Myocyte (in vitro differentiated cells): ENCODE measurements around the gene CTNNA2. TPM values are rescaled to one million over a fixed set of nuclear protein-coding genes. Genes with fewer than 3 reads are reported as not detected.

ENCODE experiments used
- DNase-seq: peaks from one replicate; pipeline ENCODE4 v3.0.0-alpha.2; 2012; ENCODE audit warnings: low read depth
- total RNA-seq: library from RNA; depleted of rRNA; stranded (reverse); fragments of >200 nt; gene quantifications from 2 replicates; pipeline ENCODE4 v1.2.3, GENCODE V29; 2014

Gene CTNNA2
- total RNA-seq, 1 donor from 2014 or later = 2.7 TPM

DNA sequence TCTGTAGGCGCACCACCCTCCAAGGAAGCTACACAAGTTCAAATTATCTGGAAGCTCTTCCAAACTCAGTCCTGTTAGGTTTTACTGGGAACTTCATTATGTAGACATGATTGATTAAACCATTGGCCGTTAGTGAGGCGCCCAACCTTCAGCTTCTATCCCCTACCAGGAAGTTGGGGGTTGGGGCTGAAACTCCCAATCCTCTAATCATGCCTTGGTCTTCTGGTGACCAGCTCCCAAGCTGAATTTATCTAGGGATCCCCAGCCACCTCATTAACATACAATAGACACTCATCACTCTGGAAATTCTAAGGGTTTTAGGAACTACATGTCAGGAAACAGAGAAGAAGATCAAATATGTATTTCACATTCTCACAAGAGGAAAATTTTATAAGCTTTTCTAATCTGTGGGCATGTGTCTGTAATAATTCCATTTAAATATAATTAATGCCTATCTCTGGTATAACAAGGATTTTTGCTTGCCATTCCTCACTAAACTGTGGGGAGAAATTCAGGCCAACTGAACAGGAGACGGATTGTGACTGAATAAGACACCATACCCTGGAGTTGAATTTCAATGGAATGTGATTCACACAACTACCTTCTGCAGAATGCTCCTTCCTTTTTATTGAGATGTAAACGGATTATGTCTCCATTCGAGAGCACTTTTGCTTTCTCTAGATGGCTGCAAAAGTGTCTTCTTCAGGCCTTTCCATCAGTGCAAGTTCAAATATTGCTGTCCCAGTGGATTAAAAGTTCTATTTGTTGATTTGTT, 463.1 kb downstream of the CTNNA2 start:
- DNase-seq = no peak

DNA sequence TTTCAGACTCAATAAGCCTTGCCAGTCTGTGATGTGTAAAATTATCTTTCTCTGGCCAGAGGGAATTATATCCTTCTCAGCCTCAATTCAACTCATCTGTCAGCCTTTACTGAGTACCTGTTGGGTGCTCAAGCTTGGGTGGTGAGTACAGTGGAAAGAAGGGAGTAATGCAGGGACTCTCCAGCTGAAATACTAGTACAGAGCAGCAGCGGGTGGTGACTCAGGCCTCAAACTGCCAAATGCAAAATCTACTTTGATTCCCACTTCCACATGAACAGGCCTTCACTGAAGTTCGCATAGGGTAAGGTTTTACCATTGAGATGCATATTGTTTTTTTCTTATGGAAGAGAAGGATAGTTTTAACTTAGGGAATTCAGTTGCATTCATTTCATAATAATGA, 464.9 kb downstream of the CTNNA2 start:
- DNase-seq = no peak

DNA sequence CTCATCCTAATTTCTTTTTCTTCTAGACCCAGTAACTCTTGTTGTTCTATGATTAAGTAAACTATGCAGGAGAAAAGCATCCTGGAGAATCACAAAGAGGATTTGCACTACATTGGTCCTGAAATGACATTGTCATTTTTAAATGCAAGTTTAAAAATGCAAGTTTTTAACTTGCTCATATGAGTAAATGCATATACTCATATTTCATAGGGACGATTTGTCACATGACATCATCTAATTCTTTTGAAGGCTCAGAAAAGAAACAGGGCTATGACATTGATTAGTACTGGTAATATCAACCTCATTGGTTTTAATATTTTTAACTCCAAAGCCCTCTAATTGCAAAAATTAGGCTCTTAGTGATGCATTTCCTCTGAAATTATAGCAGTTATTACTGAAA, 467.3 kb downstream of the CTNNA2 start:
- DNase-seq = no peak

DNA sequence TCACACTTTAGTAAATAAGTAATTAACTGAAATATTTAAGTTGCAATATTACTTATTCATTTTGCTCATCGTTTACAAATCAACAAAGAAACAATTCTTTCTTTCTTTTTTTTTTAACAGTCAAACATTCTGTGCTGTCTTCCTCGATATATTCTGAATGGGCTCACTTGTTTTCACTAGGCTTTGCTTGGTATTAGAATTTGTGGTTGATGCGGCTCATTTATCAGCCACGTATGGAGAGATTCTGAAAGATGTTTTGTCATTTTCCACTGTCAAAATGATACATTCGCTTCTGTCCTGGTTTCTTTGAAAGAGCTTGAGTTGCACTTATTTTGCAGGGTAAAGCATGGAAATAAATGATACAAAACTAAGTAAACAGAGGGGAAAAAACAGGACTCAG, 468.0 kb downstream of the CTNNA2 start:
- DNase-seq = no peak

DNA sequence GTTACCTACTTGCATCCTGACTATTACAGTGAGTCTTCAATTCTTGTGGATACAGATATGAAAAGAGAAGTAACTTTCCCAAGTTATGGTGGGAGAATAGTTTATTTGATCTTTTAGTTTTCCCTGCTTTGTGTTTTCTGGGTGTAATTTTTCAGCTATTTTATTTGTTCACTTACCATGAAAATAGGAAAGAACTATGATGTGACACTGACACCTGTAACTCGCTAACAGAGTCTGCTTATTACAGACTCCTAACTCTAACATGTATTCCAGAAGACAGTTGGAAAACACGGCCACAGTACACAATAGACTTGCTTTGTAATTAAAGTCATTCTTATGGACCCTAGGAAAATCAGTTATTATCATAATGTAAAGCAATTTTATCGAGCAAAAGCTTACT, 468.5 kb downstream of the CTNNA2 start:
- no peak for DNase-seq

DNA sequence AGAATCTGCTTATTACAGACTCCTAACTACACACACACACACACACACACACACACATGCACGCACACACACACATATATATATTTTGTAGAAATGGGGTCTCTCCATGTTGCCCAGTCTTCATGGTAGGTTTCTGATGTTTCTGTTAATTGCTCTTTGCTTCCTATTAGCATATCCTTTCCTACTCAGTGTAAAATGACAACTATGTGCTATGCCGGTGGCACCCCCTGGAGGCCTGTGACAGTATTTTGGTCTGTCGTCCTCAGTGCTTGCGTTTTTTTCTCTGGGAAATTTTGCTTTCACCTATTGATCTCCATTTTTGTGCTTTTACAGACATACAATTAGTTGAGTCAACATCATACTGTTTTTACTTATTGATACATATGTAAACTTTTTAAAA, 469.6 kb downstream of the CTNNA2 start:
- no peak for DNase-seq

DNA sequence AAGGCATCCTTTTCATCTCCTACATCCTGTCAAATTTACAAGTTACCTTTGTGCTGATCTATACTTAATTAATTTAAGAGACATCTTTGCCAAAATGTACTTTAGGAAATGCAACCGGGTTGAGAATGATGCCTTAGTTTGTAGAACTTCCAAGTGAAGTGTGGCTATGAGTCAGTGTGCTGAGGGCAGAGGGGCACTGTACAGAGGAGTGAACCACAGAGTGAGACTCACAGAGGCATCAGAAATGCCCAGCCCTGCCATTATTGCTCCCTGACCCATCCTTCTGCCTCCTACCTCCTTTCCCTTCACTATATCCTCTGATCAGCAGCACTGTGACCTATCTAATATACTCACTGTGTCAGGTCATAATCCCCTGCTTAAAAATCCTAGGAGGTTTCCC, 471.6 kb downstream of the CTNNA2 start:
- no peak for DNase-seq

DNA sequence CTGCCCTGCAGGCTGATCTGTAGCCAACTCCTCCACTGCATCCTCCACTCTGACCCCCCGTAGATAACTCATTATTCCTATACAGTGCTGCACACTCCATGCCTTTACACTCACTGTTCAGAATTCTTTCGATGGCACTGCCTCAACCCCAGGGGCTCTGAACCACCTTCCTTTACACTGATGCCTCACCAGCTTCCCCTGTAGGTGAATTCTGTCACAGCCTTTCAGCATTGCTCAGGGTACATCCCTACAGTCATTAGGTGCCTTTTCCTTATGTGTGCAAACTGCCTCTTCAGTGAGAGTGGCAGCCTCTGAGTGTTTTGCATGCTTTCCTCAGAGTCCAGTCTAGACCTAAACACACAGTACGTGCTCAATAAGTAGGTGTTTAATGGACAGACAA, 472.3 kb downstream of the CTNNA2 start:
- DNase-seq = no peak

DNA sequence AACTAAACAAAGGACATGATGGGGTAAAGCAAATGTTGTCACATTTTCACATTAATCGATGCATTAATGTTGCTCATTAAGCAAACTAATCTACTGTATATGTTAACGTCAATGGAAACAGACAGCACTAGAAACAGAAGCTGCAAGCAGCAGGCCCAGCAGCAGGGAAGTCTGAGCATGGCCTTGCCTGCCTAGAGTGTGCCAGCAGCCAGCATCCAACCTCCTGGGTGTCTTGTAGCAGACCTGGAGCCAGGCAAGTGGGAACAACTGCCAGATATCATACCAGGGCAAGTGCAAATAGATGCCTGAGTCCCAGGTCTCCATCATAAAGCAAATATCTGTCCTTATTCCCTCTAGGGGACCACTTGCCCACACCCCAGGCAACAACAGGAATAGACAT, 472.7 kb downstream of the CTNNA2 start:
- DNase-seq = no peak

DNA sequence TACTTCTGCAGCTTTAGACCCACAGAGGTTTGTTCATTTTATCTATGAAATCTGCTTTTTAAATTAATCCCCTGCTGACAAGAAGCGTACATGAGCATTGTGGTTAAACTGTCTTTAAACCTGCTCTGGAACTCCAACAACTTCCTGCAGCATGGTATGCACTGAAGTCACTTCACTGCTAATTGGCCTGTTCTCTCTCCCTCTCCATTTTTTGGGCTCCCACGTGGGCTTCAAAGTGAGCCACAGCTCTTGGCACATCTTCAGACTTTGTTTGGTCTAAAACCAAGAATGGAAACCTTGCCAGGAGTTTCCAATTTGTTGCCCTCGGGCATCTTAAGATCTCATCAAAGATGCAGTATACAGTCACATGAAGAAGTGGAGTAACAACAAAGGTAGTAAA, 480.3 kb downstream of the CTNNA2 start:
- no peak for DNase-seq

DNA sequence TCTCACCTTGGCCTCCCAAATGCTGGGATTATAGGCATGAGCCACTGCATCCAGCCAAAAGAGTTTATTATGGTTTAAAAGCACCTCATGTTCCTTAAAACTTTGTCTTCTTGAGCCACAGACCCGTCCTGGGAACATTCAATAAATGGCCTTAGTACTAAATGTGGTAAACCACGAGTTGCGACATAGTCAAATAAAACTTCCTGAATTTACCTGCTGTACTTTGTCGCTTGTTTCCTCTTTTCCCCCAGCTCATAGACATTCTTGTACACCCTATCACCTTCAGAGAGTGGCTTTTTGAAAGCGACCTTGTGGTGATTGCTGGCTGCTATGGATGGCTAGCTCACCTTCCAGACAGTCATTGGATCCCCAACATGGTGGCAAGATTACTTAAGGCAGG, 481.3 kb downstream of the CTNNA2 start:
- no peak for DNase-seq

DNA sequence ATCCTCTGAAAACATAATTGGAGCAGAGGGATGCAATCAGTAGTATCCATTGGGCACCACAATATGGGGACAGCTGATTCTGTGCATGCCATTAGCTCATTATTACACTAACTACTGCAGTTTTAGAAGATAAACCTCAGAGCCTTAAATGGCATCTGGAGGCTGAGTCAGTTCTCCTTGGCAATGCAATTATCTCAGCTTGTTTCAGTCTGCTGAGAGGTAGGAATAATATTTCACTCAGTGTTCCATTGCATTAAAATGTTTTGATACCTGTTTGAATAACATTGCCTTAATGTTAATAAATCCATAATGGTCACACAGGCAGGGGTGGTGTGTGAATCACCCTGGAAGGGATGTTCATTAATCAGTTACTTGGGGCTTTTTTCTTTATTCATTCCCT, 482.1 kb downstream of the CTNNA2 start:
- DNase-seq = no peak

DNA sequence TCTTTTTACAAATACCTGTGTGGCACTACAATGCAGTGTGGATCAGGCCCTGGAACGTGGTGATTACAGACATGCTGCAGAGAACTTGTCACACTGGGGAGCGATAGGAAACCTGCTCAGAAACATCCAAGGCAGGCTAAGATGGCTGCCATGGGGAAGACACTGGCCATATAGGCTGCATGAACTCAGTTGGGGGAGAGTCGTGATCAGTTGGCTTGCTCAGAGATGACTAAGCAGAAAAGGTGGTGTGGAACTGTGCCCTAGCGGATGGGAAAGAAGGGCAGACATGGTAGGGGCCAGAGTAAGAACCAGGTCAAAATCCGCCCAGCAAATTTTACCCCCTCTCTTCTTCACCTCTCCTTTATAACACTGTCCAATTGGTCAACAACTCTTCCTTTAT, 483.9 kb downstream of the CTNNA2 start:
- no peak for DNase-seq

DNA sequence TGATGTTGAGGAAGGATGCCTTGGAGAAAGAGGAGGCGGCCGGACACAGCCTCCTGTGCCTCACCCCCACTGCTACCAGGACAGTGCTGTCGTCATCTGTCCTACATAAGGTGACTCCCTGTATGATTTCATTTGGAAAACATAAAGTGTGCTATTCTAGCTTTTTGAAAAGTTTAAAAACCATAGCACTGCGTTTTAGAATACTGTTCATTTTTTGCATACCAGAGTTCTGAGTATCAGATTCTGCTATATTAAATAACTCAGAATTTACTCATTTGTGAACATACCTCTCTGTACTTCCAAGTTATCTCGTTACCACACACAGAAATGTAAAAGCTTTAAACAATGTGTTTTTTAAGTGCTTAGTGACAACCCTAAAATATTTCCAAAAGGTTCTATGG, 488.9 kb downstream of the CTNNA2 start:
- no peak for DNase-seq

DNA sequence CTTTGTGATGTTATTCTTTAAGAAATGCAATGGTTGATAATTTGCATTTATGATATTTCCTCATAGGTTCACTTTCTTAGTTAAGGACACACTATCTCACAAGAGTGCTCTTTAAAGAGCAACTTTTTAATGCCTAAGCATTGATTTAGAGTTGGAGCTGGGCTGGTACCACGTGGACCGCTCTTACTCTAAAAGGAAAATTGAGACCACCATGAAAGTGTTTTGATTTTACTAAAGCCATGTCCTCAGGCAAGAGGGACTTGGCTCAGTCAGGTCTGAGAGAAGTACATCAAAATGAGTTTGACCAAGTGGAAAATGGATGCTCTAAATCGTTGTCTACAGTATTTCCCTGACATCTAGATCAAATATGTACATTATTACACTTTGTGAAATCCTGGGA, 489.3 kb downstream of the CTNNA2 start:
- no peak for DNase-seq

DNA sequence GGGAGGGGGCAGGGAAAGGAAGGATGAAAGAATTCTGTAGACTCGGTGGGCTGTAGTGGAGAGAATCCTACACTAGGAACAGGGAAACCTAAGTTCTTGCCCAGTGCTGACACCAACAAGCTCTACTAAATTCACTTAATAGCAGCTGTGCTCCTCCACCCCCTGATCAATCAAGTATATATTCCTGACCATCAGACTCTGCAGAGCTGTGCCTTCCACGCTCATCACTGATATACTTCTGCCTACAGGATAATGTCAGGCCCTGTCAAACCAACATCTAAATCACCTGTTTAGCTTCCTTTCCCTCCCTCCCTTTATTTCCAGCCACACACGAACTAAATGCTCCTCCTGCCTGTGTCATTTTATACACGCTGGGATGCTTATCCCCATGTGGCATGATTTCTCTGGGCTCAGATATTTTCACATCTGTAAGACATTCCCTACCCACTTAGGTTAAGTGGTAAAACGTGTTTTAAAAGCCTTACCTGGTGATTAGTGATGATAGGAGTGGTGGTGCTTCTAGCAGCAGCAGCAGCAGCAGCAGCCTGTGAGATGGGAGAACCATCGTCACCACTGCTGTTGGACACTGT, 489.8 kb downstream of the CTNNA2 start:
- no peak for DNase-seq

DNA sequence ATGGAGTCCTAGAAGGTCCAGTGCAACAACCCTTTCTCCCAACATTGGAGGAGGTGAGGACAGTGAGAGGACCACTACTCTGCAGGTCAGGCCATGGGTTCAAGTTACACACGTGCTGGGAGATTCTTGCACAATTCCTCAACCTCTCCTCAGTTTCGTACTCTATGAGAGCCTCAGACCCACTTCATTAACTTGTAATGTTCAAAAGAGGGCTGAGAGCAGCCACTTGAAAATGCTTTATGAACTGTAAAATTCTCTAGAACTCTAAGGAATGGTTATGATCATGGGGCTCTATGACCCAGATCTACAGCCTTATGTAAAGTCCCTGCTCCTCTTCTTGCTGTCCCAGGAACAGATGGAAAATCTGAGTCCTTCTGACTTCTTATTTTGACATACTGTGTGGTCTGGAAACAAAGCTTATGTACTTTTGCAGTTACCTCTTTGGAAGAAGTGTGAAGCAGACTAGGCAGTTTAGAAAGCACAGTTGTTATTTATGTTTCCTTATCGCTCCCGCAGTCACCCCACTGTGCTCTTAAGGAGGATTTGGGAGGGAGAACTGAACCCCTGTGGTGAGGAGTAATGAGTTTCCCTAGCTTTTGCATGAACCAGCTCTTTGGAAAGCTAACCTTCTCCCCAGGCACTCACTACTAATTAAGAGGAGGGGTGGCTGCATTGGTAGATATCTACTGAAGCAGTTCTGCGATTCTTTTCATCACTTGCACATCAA, 495.1 kb downstream of the CTNNA2 start:
- no peak for DNase-seq

DNA sequence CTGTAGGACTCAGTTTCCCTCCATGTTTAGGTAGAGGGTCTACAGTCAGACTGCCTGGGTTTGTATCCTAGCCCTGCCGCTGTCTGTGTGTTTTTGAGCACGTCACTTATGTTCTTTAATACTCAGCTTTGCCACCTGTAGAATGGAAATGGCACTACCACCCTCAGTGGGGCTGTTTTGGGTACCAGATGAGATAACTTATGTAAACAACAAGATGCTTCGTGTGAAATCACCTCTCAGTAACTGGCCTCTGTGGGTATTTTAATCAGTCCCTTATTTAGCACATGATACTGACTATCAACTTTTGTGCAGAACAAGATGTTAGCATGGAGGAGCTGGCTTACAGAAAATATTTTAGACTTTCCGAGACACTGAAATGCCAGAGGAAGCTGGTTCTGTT, 495.7 kb downstream of the CTNNA2 start:
- DNase-seq = no peak

DNA sequence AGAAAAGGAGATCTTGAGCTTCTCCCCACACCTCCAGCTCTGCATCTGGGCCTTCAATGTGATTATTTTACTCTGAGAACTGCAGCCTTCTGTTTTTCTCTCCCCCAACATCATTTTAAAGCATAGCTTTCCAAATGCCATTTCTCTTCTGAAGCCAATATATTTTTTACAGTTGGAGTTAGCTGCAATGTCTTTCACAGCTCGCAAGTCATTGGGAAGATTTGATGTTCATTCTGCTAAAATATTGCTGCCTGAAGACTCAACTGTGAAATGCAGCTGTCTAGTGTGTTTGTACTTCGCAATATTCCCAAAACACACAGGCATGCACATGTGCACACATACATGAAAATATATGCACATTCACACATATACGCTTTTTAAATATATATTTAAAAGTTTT, 496.4 kb downstream of the CTNNA2 start:
- DNase-seq = no peak

DNA sequence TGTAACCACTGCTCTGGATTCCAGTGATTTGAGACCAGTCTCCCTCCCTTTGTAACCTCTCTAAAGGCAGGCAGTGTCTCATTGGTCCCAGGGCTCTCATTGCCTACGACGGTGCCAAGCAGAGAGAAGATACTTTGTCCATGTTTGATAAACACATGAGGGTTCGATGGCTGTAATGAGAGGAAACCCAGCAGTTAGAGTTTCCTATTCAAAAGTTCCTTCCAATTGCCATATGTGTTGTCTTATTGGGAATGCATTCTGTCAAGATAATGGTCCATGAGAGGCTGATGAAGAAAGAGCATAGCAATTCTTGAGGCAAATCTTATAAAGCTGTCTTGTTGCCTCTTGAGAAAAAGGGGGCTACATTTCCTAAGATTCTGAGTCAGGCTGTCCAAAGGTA, 499.2 kb downstream of the CTNNA2 start:
- no peak for DNase-seq

DNA sequence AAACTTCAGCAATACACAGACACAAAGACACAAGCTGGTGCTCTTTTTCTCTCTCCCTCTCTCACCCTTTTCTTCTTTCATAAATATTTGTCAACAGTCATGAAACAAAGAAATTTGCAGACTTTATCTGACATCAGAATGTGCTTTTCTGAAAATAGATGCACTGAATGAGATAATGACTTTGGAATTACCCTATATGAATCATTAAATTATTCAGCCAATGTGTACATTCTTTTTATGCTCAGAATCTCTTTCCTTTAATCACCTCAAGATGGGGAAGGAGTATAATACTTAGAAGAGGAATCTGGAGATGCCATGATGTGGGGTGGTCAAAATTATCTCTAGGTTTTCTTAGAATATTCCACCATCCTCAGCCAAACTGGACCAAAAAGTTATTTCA, 501.8 kb downstream of the CTNNA2 start:
- no peak for DNase-seq

DNA sequence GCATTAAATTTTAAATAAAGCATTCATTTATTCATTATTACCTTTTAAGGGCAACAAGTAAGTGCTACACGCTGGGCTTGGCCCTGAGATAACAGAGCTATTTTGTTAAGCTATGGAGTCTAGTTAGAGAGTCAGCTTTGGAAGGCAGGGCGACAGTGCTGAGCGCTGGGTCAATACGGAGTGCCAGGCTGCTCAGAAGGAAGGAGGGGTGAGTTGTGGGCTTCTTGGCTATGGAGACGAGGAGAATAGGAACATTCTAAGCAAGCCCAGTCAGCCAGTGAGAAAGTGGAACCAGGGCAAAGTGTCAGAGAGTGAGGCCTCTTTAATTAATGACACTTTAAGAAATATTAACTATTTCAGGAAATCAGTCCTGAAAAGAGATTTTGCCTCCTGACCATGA, 503.3 kb downstream of the CTNNA2 start:
- DNase-seq = no peak
